Measurements from ENCODE around the gene HOATZ. TPM values are rescaled to one million over a fixed set of nuclear protein-coding genes. Genes with fewer than 3 reads are reported as not detected.

Gene HOATZ
- total RNA-seq, 1 donor from 2014 or later = not detected

DNA sequence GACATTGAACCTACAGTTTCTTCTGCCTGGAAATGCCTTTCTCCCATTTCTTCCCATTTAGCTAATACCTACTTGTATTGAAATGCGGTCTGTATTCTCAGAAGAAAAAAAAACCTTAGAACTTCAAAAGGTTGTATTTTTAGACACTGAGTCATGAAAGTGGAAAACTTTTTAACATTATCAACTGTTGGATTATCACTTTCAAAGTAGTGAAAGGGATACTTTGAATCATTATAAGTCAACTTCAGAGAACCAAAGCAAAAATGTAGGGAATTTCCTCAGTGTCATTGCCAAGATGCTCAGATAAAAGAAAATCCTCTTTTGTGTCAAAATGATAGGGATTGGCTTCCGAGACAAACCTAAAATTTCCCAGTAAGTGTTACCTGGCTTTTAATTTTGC, 6.6 kb downstream of the HOATZ start:
- H3K27ac Mint-ChIP-seq (ENCODE audit: unreplicated experiment) = no peak overlapping the region
- H3K4me1 Mint-ChIP-seq = peaks cover 3% of the 10 kb centered on the region
- no peak for DNase-seq (ENCODE audit: low read depth, low spot score)
- H3K9me3 Mint-ChIP-seq = no peaks in the 10 kb centered on the region
- no peak for TF ChIP-seq CTCF (conservative IDR thresholded peaks at IDR 0.05)
- no peak overlapping the region for H3K4me3 Mint-ChIP-seq
- H3K36me3 Mint-ChIP-seq (ENCODE audit: low read depth) = no peaks in the 10 kb centered on the region
- H3K27me3 Mint-ChIP-seq (ENCODE audit: low read depth) = peaks cover 4% of the 10 kb centered on the region

DNA sequence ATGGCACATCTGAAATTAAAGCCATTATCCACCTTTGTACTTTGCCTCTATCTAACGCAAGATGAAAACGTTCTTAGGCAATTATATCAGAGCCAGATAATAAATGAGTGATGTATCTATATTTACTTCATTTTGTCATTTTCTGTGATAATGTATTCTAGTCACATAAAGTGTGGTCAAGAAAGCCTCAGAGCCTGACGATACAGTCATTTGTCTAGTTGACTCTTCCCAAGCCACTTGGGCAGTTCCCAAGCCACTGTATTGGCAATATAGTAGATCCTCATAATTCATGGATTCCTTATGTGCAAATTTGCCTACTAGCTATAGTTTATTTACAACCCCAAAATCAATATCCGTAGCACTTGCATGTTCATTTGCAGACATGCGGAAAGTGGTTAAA, 7.8 kb downstream of the HOATZ start:
- Mint-ChIP-seq H3K27me3 (ENCODE audit: low read depth) (peaks cover 4% of the 10 kb centered on the region), H3K4me3 (no peak overlapping the region), H3K9me3 (no peaks in the 10 kb centered on the region), H3K36me3 (ENCODE audit: low read depth) (no peaks in the 10 kb centered on the region), H3K4me1 (peaks cover 8% of the 10 kb centered on the region), H3K27ac (ENCODE audit: unreplicated experiment) (no peak overlapping the region)
- no peak for TF ChIP-seq CTCF (conservative IDR thresholded peaks at IDR 0.05)
- no peak for DNase-seq (ENCODE audit: low read depth, low spot score)

- no peak for TF ChIP-seq CTCF (conservative IDR thresholded peaks at IDR 0.05)
- Mint-ChIP-seq H3K4me1 (peaks cover 8% of the 10 kb centered on the region), H3K27ac (ENCODE audit: unreplicated experiment) (no peak overlapping the region), H3K4me3 (no peak overlapping the region), H3K27me3 (ENCODE audit: low read depth) (no peaks in the 10 kb centered on the region), H3K36me3 (ENCODE audit: low read depth) (no peaks in the 10 kb centered on the region), H3K9me3 (no peaks in the 10 kb centered on the region)
- no peak for DNase-seq (ENCODE audit: low read depth, low spot score)
These were observed 8.8 kb downstream of the HOATZ start for GRCh38 chr11:111523343-111523742.

- Mint-ChIP-seq H3K36me3 (ENCODE audit: low read depth) (no peaks in the 10 kb centered on the region), H3K27ac (ENCODE audit: unreplicated experiment) (no peak overlapping the region), H3K27me3 (ENCODE audit: low read depth) (no peaks in the 10 kb centered on the region), H3K4me3 (no peak overlapping the region), H3K4me1 (peaks cover 15% of the 10 kb centered on the region), H3K9me3 (no peaks in the 10 kb centered on the region)
- DNase-seq (ENCODE audit: low read depth, low spot score) = no peak
- TF ChIP-seq CTCF (conservative IDR thresholded peaks at IDR 0.05) = no peak
These were observed 9.5 kb downstream of the HOATZ start for GRCh38 chr11:111524056-111524455.

DNA sequence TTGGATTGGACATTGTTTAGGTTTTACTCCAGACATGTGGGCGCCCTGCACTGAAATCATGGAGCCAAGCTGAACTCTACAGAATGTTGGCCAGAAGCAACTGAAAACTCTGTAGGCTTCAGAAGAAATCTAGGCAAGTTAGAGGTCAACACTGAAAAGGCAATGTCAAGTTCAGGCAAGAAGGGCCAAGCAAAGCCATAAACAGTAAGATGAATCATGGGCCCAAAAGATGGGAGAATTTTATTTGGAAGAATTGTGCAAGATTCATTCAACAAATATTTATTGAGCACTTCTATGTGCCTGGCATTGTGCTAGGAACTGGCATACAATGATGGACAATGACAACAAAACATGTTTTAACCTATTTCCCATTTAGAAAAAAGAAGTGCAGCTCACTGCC, 10.9 kb downstream of the HOATZ start:
- DNase-seq (ENCODE audit: low read depth, low spot score) = no peak
- TF ChIP-seq CTCF (conservative IDR thresholded peaks at IDR 0.05) = no peak
- no peaks in the 10 kb centered on the region for H3K27me3 Mint-ChIP-seq (ENCODE audit: low read depth)
- no peaks in the 10 kb centered on the region for H3K36me3 Mint-ChIP-seq (ENCODE audit: low read depth)
- no peak overlapping the region for H3K4me3 Mint-ChIP-seq
- no peak overlapping the region for H3K27ac Mint-ChIP-seq (ENCODE audit: unreplicated experiment)
- H3K9me3 Mint-ChIP-seq = no peaks in the 10 kb centered on the region
- peaks cover 22% of the 10 kb centered on the region for H3K4me1 Mint-ChIP-seq

GRCh38 chr11:111526501-111526900, 11.9 kb downstream of the HOATZ start:
- H3K27me3 Mint-ChIP-seq (ENCODE audit: low read depth) = no peaks in the 10 kb centered on the region
- TF ChIP-seq CTCF (conservative IDR thresholded peaks at IDR 0.05) = no peak
- no peak for DNase-seq (ENCODE audit: low read depth, low spot score)
- H3K36me3 Mint-ChIP-seq (ENCODE audit: low read depth) = no peaks in the 10 kb centered on the region
- peaks cover 27% of the 10 kb centered on the region for H3K4me1 Mint-ChIP-seq
- H3K4me3 Mint-ChIP-seq = no peak overlapping the region
- no peak overlapping the region for H3K27ac Mint-ChIP-seq (ENCODE audit: unreplicated experiment)
- H3K9me3 Mint-ChIP-seq = no peaks in the 10 kb centered on the region

Data from neural crest cell (in vitro differentiated cells).